ENCODE results near the gene FYCO1.
"Not testable (repeated sequence)": the region's sequence is repeated elsewhere in the genome, so short reads cannot be mapped to it uniquely, and the experiment has no call there.

The FYCO1 gene

GRCh38 chr3:46010519-46011113, 15.0 kb upstream of the FYCO1 start:
- DNase-seq (ENCODE audit: low read depth): no peak

GRCh38 chr3:46008058-46008457, 12.4 kb upstream of the FYCO1 start:
- DNase-seq (ENCODE audit: low read depth): no peak

GRCh38 chr3:46007280-46007679, 11.7 kb upstream of the FYCO1 start:
- DNase-seq (ENCODE audit: low read depth): no peak

GRCh38 chr3:46006238-46007032, 10.8 kb upstream of the FYCO1 start:
- no peak for DNase-seq (ENCODE audit: low read depth)

- DNase-seq (ENCODE audit: low read depth): not testable (repeated sequence)
Measured at GRCh38 chr3:46003706-46004105, 8.1 kb upstream of the FYCO1 start.

- DNase-seq (ENCODE audit: low read depth): no peak
Measured at GRCh38 chr3:46001178-46001577, 5.6 kb upstream of the FYCO1 start.

- DNase-seq (ENCODE audit: low read depth): no peak
Measured at GRCh38 chr3:45997942-45998341, 2.3 kb upstream of the FYCO1 start.

- DNase-seq (ENCODE audit: low read depth): not testable (repeated sequence)
Measured at GRCh38 chr3:45997499-45997898, 1.9 kb upstream of the FYCO1 start.

- DNase-seq (ENCODE audit: low read depth): no peak
Measured at GRCh38 chr3:45994419-45995235, 997 bp downstream of the FYCO1 start.

- no peak for DNase-seq (ENCODE audit: low read depth)
Measured at GRCh38 chr3:45993421-45994027, 2.1 kb downstream of the FYCO1 start.

GRCh38 chr3:45992821-45993221, 2.8 kb downstream of the FYCO1 start:
- DNase-seq (ENCODE audit: low read depth): no peak

- DNase-seq (ENCODE audit: low read depth): no peak
Measured at GRCh38 chr3:45992133-45992729, 3.4 kb downstream of the FYCO1 start.

GRCh38 chr3:45991341-45991740, 4.3 kb downstream of the FYCO1 start:
- DNase-seq (ENCODE audit: low read depth): no peak

GRCh38 chr3:45990181-45990580, 5.4 kb downstream of the FYCO1 start:
- DNase-seq (ENCODE audit: low read depth): no peak

- DNase-seq (ENCODE audit: low read depth): no peak
Measured at GRCh38 chr3:45988804-45989203, 6.8 kb downstream of the FYCO1 start.

GRCh38 chr3:45988362-45988761, 7.3 kb downstream of the FYCO1 start:
- DNase-seq (ENCODE audit: low read depth): no peak

GRCh38 chr3:45987368-45988291, 8.0 kb downstream of the FYCO1 start:
- DNase-seq (ENCODE audit: low read depth): no peak

GRCh38 chr3:45986303-45986982, 9.2 kb downstream of the FYCO1 start:
- no peak for DNase-seq (ENCODE audit: low read depth)

- no peak for DNase-seq (ENCODE audit: low read depth)
Measured at GRCh38 chr3:45985532-45986302, 9.9 kb downstream of the FYCO1 start.
